HG02970 (cell line): ENCODE measurements around the gene SCARB2.

ENCODE experiments used
- ATAC-seq: cut with Tn5 transposase; IDR thresholded peaks from one replicate; pipeline ENCODE4 v1.9.1; 2021; ENCODE audit warnings: mild to moderate bottlenecking, moderate library complexity, moderate number of reproducible peaks; ENCODE audit not compliant: unreplicated experiment, low FRiP score

Gene SCARB2

GRCh38 chr4:76200771-76201231 is 12.8 kb downstream of the SCARB2 start:
- ATAC-seq: no peak

- peak; percentile 89 for ATAC-seq
Measured at GRCh38 chr4:76199664-76200211, 13.9 kb downstream of the SCARB2 start.

- no peak for ATAC-seq
Measured at GRCh38 chr4:76198411-76199237, 15.0 kb downstream of the SCARB2 start.

- no peak for ATAC-seq
Measured at GRCh38 chr4:76197971-76198410, 15.6 kb downstream of the SCARB2 start.

- ATAC-seq: no peak
Measured at GRCh38 chr4:76197031-76197743, 16.4 kb downstream of the SCARB2 start.

- ATAC-seq: no peak
Measured at GRCh38 chr4:76196376-76196775, 17.2 kb downstream of the SCARB2 start.

GRCh38 chr4:76195326-76195725 is 18.3 kb downstream of the SCARB2 start:
- no peak for ATAC-seq

- ATAC-seq: no peak
Measured at GRCh38 chr4:76194325-76194724, 19.3 kb downstream of the SCARB2 start.

GRCh38 chr4:76192236-76192635 is 21.4 kb downstream of the SCARB2 start:
- ATAC-seq: no peak

- no peak for ATAC-seq
Measured at GRCh38 chr4:76188557-76188956, 25.1 kb downstream of the SCARB2 start.

GRCh38 chr4:76188149-76188548 is 25.5 kb downstream of the SCARB2 start:
- no peak for ATAC-seq

- no peak for ATAC-seq
Measured at GRCh38 chr4:76187152-76187551, 26.5 kb downstream of the SCARB2 start.

GRCh38 chr4:76182463-76182862 is 31.2 kb downstream of the SCARB2 start:
- no peak for ATAC-seq

- no peak for ATAC-seq
Measured at GRCh38 chr4:76179398-76180318, 34.0 kb downstream of the SCARB2 start.

- ATAC-seq: no peak
Measured at GRCh38 chr4:76178296-76178695, 35.3 kb downstream of the SCARB2 start.

GRCh38 chr4:76177709-76178108 is 35.9 kb downstream of the SCARB2 start:
- no peak for ATAC-seq

- ATAC-seq: no peak
Measured at GRCh38 chr4:76175336-76175735, 38.3 kb downstream of the SCARB2 start.

- ATAC-seq: no peak
Measured at GRCh38 chr4:76174216-76174615, 39.4 kb downstream of the SCARB2 start.

- no peak for ATAC-seq
Measured at GRCh38 chr4:76168688-76169087, 44.9 kb downstream of the SCARB2 start.

GRCh38 chr4:76166480-76166879 is 47.1 kb downstream of the SCARB2 start:
- no peak for ATAC-seq
